ENCODE measurements around the gene CSMD2.

CSMD2 gene

DNA sequence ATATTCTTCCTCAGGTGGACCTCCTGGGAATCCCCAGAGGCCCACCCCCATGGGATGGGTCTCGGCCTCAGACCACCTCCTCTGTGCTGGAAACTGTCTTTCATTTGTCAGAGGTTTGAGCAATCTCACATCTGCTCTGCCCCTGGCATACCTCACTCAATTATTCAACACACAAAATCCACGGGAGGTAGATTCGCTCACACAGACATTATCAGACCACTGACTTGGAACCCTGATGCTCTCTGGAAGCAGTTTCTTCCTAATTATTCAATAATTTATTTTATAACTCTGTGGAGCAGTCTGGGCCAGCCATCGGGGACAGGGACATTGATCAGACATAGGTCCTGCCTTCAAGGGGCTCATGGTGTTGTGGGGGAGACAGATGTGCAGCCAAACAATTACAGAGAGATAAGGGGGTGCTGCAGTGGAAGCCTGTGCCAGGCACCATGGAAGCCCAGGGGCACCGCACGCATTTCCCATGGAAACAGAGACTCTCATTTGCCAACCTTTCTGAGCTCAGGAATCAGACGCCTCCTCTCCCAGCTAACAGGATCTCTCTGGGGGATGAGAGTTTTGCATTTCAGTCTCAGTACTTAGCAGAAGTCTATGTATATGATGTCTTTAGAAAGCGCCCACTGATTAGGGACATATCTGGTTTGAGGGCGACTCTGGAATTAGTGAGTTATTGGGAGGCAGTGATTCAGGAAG lies 204.7 kb downstream of the CSMD2 start:
- DNase-seq (ENCODE audit: low read depth) = no peak

- DNase-seq (ENCODE audit: low read depth) = no peak
Measured at GRCh38 chr1:33957854-33958253, 207.2 kb downstream of the CSMD2 start.

DNA sequence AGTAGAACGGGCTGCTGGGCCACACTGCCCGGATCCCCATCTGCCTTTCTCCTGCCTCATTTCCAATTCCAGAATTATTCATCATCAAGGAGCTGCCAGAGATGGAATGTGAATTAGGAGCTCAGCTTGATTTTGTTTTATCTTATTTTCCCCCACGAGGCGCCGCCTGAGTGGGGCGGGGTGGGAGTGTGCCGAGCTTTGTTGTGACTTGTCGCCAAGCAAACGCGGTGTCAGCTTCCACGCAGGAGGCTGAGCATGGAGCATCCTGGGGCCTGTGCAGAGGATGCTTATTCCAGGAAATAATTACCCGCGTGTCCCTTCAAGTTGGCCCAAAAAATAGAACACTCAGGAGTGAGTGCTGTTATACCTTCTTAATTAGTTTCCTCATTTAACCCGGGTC lies 209.9 kb downstream of the CSMD2 start:
- DNase-seq (ENCODE audit: low read depth) = no peak

- DNase-seq (ENCODE audit: low read depth) = no peak
Measured at GRCh38 chr1:33949570-33949969, 215.5 kb downstream of the CSMD2 start.

DNA sequence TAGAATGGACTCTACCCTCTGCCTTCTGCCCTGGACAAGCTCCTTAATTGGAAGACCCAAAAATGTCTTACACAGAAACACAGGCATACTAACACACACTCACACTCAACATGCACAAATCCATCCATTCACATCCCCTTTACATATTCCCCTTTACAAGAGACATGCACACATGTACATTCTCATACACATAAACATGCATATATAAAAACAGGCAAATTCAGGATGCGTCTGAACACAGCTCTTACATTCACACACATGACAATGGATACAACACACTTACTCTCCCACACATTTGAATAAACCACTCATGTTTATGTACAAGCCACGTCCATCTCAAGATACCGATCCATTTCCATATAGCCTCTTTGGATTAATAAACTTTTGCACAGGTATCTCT lies 216.7 kb downstream of the CSMD2 start:
- no peak for DNase-seq (ENCODE audit: low read depth)

- DNase-seq (ENCODE audit: low read depth) = no peak
Measured at GRCh38 chr1:33946836-33947235, 218.2 kb downstream of the CSMD2 start.

- no peak for DNase-seq (ENCODE audit: low read depth)
Measured at GRCh38 chr1:33944846-33945245, 220.2 kb downstream of the CSMD2 start.

DNA sequence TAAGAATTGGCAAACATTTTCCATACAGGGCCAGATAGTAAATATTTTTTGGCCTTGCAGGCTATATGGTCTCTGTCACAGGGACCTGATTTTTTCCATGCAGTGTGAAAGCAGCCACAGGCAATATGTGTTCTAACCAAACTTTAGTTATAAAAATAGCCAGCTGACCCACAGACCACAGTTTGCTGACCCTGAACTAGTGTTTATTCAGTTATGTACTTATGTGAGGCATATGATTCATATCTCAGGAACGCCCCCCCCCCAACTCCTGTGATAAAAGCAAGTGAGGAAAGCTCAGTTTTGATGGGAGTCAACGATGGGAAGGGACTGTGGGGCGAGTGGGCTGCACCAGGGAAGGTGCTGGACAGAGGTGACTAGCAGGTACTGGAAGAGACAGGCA lies 221.1 kb downstream of the CSMD2 start:
- no peak for DNase-seq (ENCODE audit: low read depth)

DNA sequence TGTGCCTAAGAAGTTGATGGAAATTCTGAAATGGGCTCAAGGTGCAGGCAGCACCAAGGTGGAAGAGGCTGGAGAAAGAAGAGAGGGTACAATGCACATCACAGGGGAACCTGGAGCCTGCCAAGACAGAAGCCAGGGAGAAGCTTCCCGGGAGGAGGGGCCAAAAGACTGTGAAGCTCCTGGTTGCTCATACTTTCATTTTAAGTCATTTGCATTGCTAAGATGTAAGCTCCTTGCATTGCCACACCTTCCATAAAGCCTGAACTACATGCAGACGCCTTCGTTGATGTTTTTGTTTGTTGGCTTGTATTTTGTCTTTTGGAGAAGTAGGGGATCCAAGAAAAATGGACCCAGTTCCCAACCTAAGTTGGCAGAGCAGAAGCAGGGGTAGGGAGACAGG lies 232.2 kb downstream of the CSMD2 start:
- no peak for DNase-seq (ENCODE audit: low read depth)

- DNase-seq (ENCODE audit: low read depth) = no peak
Measured at GRCh38 chr1:33931111-33931475, 233.9 kb downstream of the CSMD2 start.

DNA sequence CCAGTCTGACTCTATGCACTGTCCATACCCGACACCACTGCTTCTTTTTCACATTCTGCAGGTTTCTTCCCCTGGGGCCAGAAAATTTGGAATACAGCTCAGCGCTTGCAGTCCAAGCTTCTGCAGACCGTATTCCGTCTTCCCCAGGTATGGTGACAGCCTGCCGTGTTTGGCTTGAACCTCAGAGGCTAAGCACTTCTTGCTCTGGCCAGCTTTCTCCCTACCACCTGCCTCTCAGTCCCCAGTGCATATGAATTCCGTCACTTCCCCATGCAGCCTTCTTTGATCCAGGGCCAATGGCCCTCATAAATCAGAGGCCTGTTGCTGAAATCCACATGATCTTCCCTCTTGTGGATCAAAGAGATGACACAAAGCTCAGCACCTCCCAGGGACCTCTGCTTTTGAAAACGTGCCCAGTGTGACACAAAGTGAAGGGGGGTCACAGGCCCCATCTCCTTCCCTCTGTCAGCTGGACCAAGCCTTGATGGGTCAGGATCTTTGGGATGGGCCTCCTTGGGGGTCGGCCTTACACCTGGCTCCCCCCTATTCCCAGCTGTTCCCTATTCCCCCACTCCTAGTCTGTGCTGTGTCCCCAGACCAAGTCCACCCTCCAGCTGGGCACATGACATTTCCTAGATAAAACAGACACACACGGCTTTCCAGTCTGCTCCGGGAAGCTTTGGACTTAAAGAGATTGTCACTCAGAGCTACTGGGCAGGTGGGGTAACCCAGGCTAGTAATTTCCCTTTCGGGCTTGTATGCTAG lies 234.5 kb downstream of the CSMD2 start:
- no peak for DNase-seq (ENCODE audit: low read depth)

DNA sequence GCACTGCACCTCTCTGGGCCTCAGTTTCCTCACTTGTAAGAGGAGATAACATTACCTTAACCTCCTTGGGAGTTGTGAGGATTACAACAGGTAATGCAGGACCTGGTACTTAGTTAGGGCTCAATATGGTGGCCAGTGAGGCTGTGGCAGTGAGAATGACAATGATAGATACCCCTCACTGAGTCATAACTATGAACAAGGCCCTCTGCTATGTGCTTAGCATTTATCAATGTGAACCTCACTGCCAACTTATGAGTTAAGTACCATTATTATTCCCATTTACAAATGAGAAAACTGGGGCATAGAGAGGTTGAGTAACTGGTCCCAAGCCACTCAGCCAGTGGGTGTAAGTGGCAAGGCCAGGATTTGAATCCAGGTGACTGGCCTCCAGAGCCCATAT lies 236.8 kb downstream of the CSMD2 start:
- no peak for DNase-seq (ENCODE audit: low read depth)

DNA sequence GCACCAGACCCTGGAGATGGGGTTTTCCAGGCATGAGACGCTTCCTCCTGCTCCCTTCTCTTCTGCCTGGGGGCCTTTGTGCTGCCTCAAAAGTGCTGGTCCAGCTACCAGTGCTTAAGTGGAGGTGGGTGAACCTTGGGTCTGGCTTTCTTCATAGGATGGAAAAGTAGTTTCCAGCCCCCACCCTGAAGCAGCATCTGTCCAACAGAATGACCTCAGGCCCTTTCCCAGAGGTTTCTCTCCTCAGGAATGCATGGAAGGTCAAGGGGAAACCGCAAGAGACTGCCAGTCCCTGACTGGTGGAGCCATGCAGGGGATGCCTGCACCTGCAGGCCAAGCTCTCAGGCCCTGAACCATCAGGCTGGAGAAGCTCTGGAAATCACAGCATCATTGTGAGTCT lies 237.3 kb downstream of the CSMD2 start:
- DNase-seq (ENCODE audit: low read depth) = no peak

- no peak for DNase-seq (ENCODE audit: low read depth)
Measured at GRCh38 chr1:33925586-33925985, 239.4 kb downstream of the CSMD2 start.

- DNase-seq (ENCODE audit: low read depth) = no peak
Measured at GRCh38 chr1:33921281-33921680, 243.7 kb downstream of the CSMD2 start.

DNA sequence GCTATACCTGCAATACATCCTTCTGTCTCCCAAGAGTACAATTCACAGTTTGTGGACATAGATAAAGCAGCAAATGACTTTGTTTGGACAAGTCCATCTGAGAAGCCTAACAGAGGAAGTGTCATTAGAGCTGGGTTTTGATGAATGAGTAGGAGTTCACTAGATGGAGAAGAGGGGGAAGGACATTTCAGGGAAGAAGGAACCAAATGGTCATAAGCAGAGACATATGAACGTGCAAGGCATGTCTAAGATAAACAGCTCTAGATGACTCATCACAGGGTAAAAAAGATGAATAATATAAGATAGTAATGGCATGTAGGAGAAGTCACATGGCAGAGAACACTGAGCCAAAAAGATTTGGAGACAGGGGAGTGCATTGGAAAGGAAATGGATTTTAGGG lies 246.7 kb downstream of the CSMD2 start:
- DNase-seq (ENCODE audit: low read depth) = no peak

DNA sequence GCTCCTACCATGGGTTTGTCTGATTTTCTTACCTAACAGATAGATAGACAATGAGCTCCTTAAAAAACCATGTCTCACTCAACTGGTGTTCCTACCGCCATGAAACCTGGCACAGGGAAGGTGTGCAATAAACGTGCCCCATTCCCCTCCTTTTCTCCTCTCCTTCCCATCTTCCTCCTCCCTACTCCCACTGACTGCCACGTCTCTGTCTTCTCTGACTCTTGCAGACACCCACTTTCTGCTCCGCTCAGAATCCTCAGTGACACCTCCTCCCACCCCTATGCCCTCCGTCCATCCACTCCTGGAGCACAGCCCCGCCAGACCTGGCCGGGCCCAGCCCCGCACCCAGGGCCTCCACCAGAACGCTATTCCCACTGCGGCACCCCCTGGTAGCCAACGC lies 248.2 kb downstream of the CSMD2 start:
- DNase-seq (ENCODE audit: low read depth) = no peak

GRCh38 chr1:33914531-33914930 lies 250.5 kb downstream of the CSMD2 start:
- DNase-seq (ENCODE audit: low read depth) = no peak

DNA sequence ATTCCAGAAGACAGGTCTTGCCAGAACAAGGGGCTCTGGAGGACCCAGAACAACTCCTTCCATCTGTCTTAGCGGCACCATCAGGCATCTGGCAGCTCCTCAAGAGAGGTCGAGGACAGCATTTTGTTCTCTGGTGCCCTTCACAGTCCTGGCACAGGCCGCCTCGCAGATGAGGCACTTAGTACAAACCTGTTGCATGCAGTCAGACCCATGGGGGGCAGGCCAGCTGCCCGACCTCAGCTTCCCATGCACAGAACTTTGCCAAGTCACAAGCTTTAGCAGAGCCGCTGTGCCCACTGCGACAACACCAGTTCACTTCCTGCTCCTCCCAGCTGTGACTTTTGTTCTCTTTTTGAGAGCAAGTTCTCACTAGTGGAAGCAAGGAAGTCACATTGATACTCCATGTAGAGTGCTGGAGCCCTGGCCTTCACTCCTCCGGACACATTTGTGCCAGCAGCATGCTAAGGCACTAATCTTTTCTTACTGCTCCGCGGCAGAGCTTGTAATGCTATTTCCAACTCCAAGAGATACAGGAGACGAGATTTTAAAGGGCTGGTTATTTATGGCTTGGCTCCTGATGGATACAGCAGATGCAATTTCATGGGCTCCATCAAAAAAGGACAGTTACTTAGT lies 256.6 kb downstream of the CSMD2 start:
- DNase-seq (ENCODE audit: low read depth) = no peak

DNA sequence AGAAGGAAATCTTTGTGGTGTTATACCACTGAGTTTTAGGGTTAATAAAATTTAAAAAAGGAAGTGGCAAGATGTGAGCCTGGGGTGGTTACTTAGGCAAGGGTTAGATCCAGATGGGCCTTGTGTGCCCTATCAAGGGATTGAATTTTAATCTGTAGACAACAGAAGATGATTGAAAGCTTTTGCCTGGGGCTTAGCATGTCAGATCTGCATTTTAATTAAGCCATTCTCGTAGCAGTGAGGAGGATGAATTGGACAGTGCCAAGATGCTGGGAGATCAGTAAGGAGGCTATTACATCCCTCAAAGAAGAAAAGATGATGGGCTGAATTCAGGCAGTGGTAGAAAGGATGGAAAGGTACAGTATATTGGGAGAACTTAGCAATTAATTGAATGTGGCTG lies 258.9 kb downstream of the CSMD2 start:
- DNase-seq (ENCODE audit: low read depth) = no peak

GRCh38 chr1:33905241-33905640 lies 259.8 kb downstream of the CSMD2 start:
- DNase-seq (ENCODE audit: low read depth) = no peak

GRCh38 chr1:33903210-33903589 lies 261.8 kb downstream of the CSMD2 start:
- no peak for DNase-seq (ENCODE audit: low read depth)

- DNase-seq (ENCODE audit: low read depth) = no peak
Measured at GRCh38 chr1:33902486-33903209, 262.4 kb downstream of the CSMD2 start.

Data from activated T-cell treated with anti-CD3 and anti-CD28 coated beads for 1 hour (primary cell).